Measurements from ENCODE around the gene ZC3H4.
A peak's percentile ranks its signal among the peaks of the same experiment; 100 is the strongest.

Gene ZC3H4

GRCh38 chr19:47124937-47125668 is 11.5 kb upstream of the ZC3H4 start:
- no peak overlapping the region for H3K27ac ChIP-seq
- DNase-seq (ENCODE audit: low spot score) = no peak
- peak; percentile 70 for TF ChIP-seq CTCF (IDR thresholded peaks at IDR 0.05)
- no peak overlapping the region for H3K4me3 ChIP-seq

- H3K27ac ChIP-seq = no peak overlapping the region
- no peak overlapping the region for H3K4me3 ChIP-seq
- DNase-seq (ENCODE audit: low spot score) = no peak
- no peak for TF ChIP-seq CTCF (IDR thresholded peaks at IDR 0.05)
Measured at GRCh38 chr19:47123406-47123805, 9.8 kb upstream of the ZC3H4 start.

- peak overlapping the region in 1 of 2 donors; percentile 35 for H3K27ac ChIP-seq
- no peak overlapping the region for H3K4me3 ChIP-seq
- DNase-seq (ENCODE audit: low spot score) = no peak
- TF ChIP-seq CTCF (IDR thresholded peaks at IDR 0.05) = no peak
Measured at GRCh38 chr19:47122359-47123335, 9.1 kb upstream of the ZC3H4 start.

DNA sequence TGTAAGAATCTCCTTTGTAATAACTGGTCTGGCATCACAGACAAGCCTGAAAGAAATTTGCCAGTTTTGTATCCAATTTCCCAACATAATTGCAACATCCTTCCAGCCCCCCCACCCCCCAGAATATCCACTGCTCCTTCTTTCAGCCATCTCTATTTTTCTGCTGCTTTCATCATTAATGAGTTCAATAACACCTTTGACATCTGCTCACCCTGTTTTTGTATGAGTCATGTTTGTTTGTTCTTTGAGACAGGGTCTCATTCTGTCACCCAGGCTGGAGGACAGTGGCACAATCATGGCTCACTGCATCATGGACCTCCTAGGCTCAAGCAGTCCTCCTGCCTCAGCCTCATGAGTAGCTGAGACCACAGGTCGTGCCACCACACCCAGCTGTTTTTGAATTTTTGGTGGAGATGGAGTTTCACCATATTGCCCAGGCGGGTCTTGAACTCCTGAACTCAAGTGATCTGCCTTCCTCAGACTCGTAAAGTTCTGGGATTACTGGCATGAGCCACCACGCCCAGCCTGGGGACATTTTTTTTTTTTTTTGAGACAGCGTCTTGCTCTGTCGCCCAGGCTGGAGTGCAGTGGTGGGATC is 7.0 kb upstream of the ZC3H4 start:
- no peak overlapping the region for H3K4me3 ChIP-seq
- no peak for DNase-seq (ENCODE audit: low spot score)
- TF ChIP-seq CTCF (IDR thresholded peaks at IDR 0.05) = no peak
- no peak overlapping the region for H3K27ac ChIP-seq

DNA sequence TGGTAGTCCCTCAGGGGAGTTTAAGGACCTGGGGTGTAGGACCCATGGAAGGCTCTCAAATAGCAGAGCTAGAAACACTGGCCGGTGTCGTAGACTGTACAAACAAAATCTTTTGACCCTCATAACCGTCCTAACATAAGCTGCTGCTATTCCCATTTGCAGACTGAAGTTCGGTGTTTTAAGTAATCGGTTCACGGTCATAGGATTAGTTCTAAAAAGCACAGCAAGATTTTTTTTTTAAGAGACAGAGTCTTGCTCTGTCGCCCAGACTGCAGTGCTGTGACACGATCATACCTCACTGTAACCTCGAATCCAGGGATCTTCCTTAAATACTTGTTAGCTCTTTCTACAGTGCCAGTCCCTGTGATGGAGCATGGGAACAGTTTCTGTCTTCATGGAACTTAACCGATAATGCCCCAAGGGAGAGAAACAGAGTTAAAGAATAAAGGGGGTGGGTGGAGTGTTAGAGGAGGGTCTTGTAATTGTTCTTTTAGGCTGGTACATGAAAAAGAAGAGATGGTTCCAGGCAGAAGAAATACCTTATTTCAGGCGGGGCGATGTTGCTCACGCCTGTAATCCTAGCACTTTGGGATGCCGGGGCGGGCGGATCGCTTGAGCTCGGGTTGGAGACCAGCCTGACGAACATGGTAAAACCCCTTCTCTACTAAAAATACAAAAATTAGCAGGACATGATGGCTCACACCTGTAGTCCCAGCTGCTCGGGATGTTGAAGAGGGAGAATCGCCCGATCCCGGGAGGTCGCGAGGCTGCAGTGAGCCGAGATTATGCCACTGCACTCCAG is 475 bp upstream of the ZC3H4 start:
- no peak for TF ChIP-seq CTCF (IDR thresholded peaks at IDR 0.05)
- H3K4me3 ChIP-seq = peak overlapping the region; percentile 87
- H3K27ac ChIP-seq = peak overlapping the region; percentile 99 to 100
- DNase-seq (ENCODE audit: low spot score) = no peak

- Histone ChIP-seq H3K27ac (peak overlapping the region; percentile 99 to 100), H3K4me3 (peak overlapping the region; percentile 87)
- no peak for TF ChIP-seq CTCF (IDR thresholded peaks at IDR 0.05)
- peak; percentile 90 for DNase-seq (ENCODE audit: low spot score)
Measured at GRCh38 chr19:47112166-47112996, 1.2 kb downstream of the ZC3H4 start.
